Hepatocyte (in vitro differentiated cells): ENCODE data around the gene CDRT4.

Experiments
- EZH2 ChIP-seq: fragments of 200-600 bp; sonication (generic); IDR thresholded peaks from 2 replicates; pipeline ENCODE4 v1.6.1; 2016; ENCODE audit warnings: antibody characterized with exemption, mild to moderate bottlenecking, borderline replicate concordance
- EZH2phosphoT487 ChIP-seq: fragments of 200-600 bp; sonication (generic); IDR thresholded peaks from one replicate; pipeline ENCODE4 v1.6.1; 2018; ENCODE audit warnings: antibody characterized with exemption, mild to moderate bottlenecking, low read depth, moderate library complexity; ENCODE audit not compliant: unreplicated experiment, severe bottlenecking
- TF ChIP-seq, protein P1 (sequence below): fragments of 200-600 bp; sonication (generic); IDR thresholded peaks from 2 replicates; pipeline ENCODE4 v1.5.1; 2016; ENCODE audit warnings: antibody characterized with exemption, mild to moderate bottlenecking; ENCODE audit not compliant: poor library complexity

DNA sequence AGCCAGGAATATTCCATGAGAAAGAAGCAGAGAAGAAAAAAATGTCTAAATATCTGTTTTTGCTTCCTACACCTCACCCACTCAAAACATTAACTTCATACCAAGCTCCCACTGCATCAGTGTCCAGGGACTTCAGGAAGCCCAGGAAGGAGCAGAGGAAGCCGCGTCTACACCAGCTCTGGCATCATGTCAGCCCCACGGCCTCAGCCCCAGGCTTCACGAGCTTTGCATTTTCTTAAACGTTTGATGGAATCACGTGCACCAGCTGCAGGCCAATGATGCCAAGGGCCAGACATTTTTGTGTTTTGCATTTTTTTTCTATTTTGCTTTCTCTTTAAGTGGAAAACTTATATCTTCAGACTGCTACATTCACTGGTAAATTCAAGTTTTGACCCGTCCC, 48.6 kb downstream of the CDRT4 start:
- TF ChIP-seq EZH2 (no peak), EZH2phosphoT487 (no peak)
- TF ChIP-seq, protein P1, sequence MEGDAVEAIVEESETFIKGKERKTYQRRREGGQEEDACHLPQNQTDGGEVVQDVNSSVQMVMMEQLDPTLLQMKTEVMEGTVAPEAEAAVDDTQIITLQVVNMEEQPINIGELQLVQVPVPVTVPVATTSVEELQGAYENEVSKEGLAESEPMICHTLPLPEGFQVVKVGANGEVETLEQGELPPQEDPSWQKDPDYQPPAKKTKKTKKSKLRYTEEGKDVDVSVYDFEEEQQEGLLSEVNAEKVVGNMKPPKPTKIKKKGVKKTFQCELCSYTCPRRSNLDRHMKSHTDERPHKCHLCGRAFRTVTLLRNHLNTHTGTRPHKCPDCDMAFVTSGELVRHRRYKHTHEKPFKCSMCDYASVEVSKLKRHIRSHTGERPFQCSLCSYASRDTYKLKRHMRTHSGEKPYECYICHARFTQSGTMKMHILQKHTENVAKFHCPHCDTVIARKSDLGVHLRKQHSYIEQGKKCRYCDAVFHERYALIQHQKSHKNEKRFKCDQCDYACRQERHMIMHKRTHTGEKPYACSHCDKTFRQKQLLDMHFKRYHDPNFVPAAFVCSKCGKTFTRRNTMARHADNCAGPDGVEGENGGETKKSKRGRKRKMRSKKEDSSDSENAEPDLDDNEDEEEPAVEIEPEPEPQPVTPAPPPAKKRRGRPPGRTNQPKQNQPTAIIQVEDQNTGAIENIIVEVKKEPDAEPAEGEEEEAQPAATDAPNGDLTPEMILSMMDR = no peak
